B cell (primary cell): ENCODE data around the gene MEIOB. TPM values are rescaled to one million over a fixed set of nuclear protein-coding genes. Genes with fewer than 3 reads are reported as not detected.

Experiments used
- ATAC-seq: fragments of 200-7000 bp; cut with Tn5 transposase; one replicate; pipeline ENCODE4 v1.10.0; 2021; ENCODE audit warnings: low read depth, mild to moderate bottlenecking, moderate number of reproducible peaks, moderate library complexity
- CTCF ChIA-PET: fragments of 350-600 bp; sonication (Branson Sonifier 250); formaldehyde crosslinking; loops from one replicate; lab custom pipeline; 2021; ENCODE audit warnings: antibody characterized with exemption, inconsistent platforms; lab: Charles Lee
- POLR2A ChIA-PET: fragments of 350-600 bp; sonication (Branson Sonifier 250); formaldehyde crosslinking; loops from one replicate; lab custom pipeline; 2021; ENCODE audit warnings: antibody characterized with exemption; lab: Charles Lee
- DNase-seq: peaks from one replicate; pipeline ENCODE4 v3.0.0; 2013
- H2AFZ ChIP-seq: 2 replicates; pipeline ENCODE4 v1.6.1; 2012; ENCODE audit warnings: mild to moderate bottlenecking, low read depth, low read length; ENCODE audit not compliant: insufficient read depth, poor library complexity, severe bottlenecking
- H3K27ac ChIP-seq, 2 donors: 1 replicate in 1 of 2; 2 replicates in 1 of 2; pipeline ENCODE4 v1.5.1; 2012 to 2013; ENCODE audit warnings: low read length in 2 of 2, mild to moderate bottlenecking in 2 of 2, moderate library complexity in 1 of 2
- H3K27me3 ChIP-seq, 4 experiments: fragments of 200-600 bp in 1 of 4; sonication (generic) in 1 of 4; replicated peaks in 1 of 4; 1 replicate in 2 of 4; 2 replicates in 2 of 4; pipeline versions ENCODE4 v1.6.1 to v1.7.0; 2013 to 2016; ENCODE audit warnings: low read length in 3 of 4, mild to moderate bottlenecking in 2 of 4, mixed read lengths in 1 of 4, moderate library complexity in 1 of 4; ENCODE audit not compliant: insufficient read depth in 4 of 4, control insufficient read depth in 3 of 4; ENCODE audit errors: control extremely low read depth in 1 of 4
- H3K36me3 ChIP-seq, 2 experiments: replicated peaks in 1 of 2; 1 replicate in 1 of 2; 2 replicates in 1 of 2; pipeline versions ENCODE4 v1.6.1 to v1.7.1; 2013; ENCODE audit warnings: low read length in 1 of 2; ENCODE audit not compliant: insufficient read depth in 2 of 2, control insufficient read depth in 1 of 2; ENCODE audit errors: control extremely low read depth in 1 of 2, extremely low read depth in 1 of 2
- H3K4me1 ChIP-seq, 2 donors: fragments of 200-600 bp in 1 of 2; sonication (generic) in 1 of 2; 1 replicate in 1 of 2; 2 replicates in 1 of 2; pipeline versions ENCODE4 v1.5.1 to v1.6.1; 2013 to 2017; ENCODE audit warnings: low read length in 2 of 2; ENCODE audit not compliant: control insufficient read depth in 2 of 2, insufficient read depth in 2 of 2
- H3K4me2 ChIP-seq: replicated peaks from 2 replicates; pipeline ENCODE3; 2012; ENCODE audit warnings: mild to moderate bottlenecking, low read depth, low read length; ENCODE audit not compliant: poor library complexity, severe bottlenecking
- H3K4me3 ChIP-seq, 5 experiments: fragments of 200-600 bp in 1 of 5; sonication (generic) in 1 of 5; 1 replicate in 3 of 5; 2 replicates in 2 of 5; pipeline versions ENCODE4 v1.5.1 to v1.7.0; 2011 to 2016; ENCODE audit warnings: low read length in 4 of 5, mild to moderate bottlenecking in 4 of 5, low read depth in 2 of 5, control low read depth in 1 of 5, moderate library complexity in 1 of 5; ENCODE audit not compliant: insufficient read depth in 1 of 5; ENCODE audit errors: control extremely low read depth in 1 of 5, extremely low read depth in 1 of 5
- H3K79me2 ChIP-seq: fragments of 200-600 bp; sonication (generic); one replicate; pipeline ENCODE4 v1.6.0; 2016; ENCODE audit warnings: low read length; ENCODE audit not compliant: control insufficient read depth, insufficient read depth
- H3K9ac ChIP-seq: fragments of 200-600 bp; sonication (generic); 2 replicates; pipeline ENCODE4 v1.6.1; 2017; ENCODE audit warnings: mild to moderate bottlenecking, low read length, moderate library complexity
- H3K9me3 ChIP-seq, 3 donors: one replicate each; pipeline versions ENCODE4 v1.6.1 to v1.7.1; 2013; ENCODE audit warnings: low read length in 2 of 3; ENCODE audit not compliant: control insufficient read depth in 2 of 3, insufficient read depth in 1 of 3; ENCODE audit errors: control extremely low read depth in 1 of 3
- H4K20me1 ChIP-seq: 2 replicates; pipeline ENCODE4 v1.6.0; 2012; ENCODE audit warnings: mild to moderate bottlenecking, low read length; ENCODE audit not compliant: insufficient read depth, control insufficient read depth, poor library complexity, severe bottlenecking
- H3K27ac Mint-ChIP-seq: one replicate; pipeline ENCODE4 v1.8.0; 2021; ENCODE audit warnings: mixed read lengths
- H3K27me3 Mint-ChIP-seq: one replicate; pipeline ENCODE4 v1.8.0; 2021; ENCODE audit warnings: mixed read lengths
- H3K4me1 Mint-ChIP-seq: one replicate; pipeline ENCODE4 v1.8.0; 2021; ENCODE audit warnings: mixed read lengths
- H3K4me3 Mint-ChIP-seq: one replicate; pipeline ENCODE4 v1.8.0; 2021; ENCODE audit warnings: mixed read lengths
- H3K9me3 Mint-ChIP-seq: one replicate; pipeline ENCODE4 v1.8.0; 2022; ENCODE audit warnings: mixed read lengths; ENCODE audit not compliant: insufficient read depth
- CTCF ChIP-seq: fragments of 200-600 bp; IDR thresholded peaks from one replicate; pipeline ENCODE4 v1.8.0; 2022; ENCODE audit warnings: antibody characterized with exemption, mild to moderate bottlenecking
- EZH2 ChIP-seq: IDR thresholded peaks from 2 replicates; pipeline ENCODE4 v1.6.1; 2012; ENCODE audit warnings: borderline replicate concordance, low read depth, mild to moderate bottlenecking, moderate library complexity, low read length; ENCODE audit not compliant: insufficient read depth, poor library complexity, severe bottlenecking
- WGBS: methylation state at CpG from one replicate; pipeline ENCODE4 v1.1.5; 2013; ENCODE audit warnings: missing lambda C conversion rate; ENCODE audit not compliant: insufficient coverage; 5-methylcytosine and 5-hydroxymethylcytosine counted together
- intact Hi-C: fragments of 100-400 bp; cut with micrococcal nuclease; formaldehyde crosslinking; loops from one replicate; pipeline ENCODE4 v1.10.0; 2022
- polyA plus RNA-seq: library from polyadenylated mRNA; depleted of rRNA; stranded (reverse); fragments of >200 nt; gene quantifications from 2 replicates; pipeline ENCODE4 v1.2.3, GENCODE V29; 2012
- total RNA-seq, 2 donors: library from RNA; stranded (reverse); fragments of 120-200 nt in 1 of 2; gene quantifications; 1 replicate in 1 of 2; 2 replicates in 1 of 2; pipeline versions ENCODE4 v1.2.3 to v1.2.4, GENCODE V29; 2013 to 2022

MEIOB gene
- total and polyA plus RNA-seq, 2 donors (not counting 1 experiment from before 2014, with no cell fraction given): not detected

GRCh38 chr16:1908983-1909382 lies 37.0 kb upstream of the MEIOB start:
- H3K4me1 Mint-ChIP-seq: no peaks in the 10 kb centered on the region
- H3K9me3 ChIP-seq: peaks cover 0 to 3% (median 0%) of the 10 kb centered on the region in 3 donors
- H3K36me3 ChIP-seq: no peaks in the 10 kb centered on the region
- intact Hi-C loops: no loop called here
- H3K27ac ChIP-seq: no peak overlapping the region
- no peak overlapping the region for H3K4me2 ChIP-seq
- no peak overlapping the region for H3K9ac ChIP-seq
- H3K27me3 ChIP-seq: peaks cover 0 to 19% (median 1%) of the 10 kb centered on the region in 4 experiments
- DNase-seq (no peak), ATAC-seq (no peak)
- no peak overlapping the region for H3K27ac Mint-ChIP-seq
- no peaks in the 10 kb centered on the region for H3K79me2 ChIP-seq
- H3K9me3 Mint-ChIP-seq: no peaks in the 10 kb centered on the region
- ChIA-PET POLR2A (no interaction called here), CTCF (no interaction called here)
- H4K20me1 ChIP-seq: no peaks in the 10 kb centered on the region
- no peak overlapping the region for H3K4me3 ChIP-seq
- 87% methylated on average over 8 of the region's 9 CpGs for WGBS
- no peak overlapping the region for H2AFZ ChIP-seq
- no peaks in the 10 kb centered on the region for H3K4me1 ChIP-seq
- H3K4me3 Mint-ChIP-seq: no peak overlapping the region
- no peak for TF ChIP-seq CTCF
- no peak for TF ChIP-seq EZH2
- peaks cover 14% of the 10 kb centered on the region for H3K27me3 Mint-ChIP-seq

- Histone ChIP-seq H4K20me1 (no peaks in the 10 kb centered on the region), H3K27me3 (peaks cover 0 to 16% (median 1%) of the 10 kb centered on the region in 4 experiments), H3K9ac (no peak overlapping the region), H3K79me2 (no peaks in the 10 kb centered on the region), H3K27ac (no peak overlapping the region), H3K9me3 (peaks cover 0 to 3% (median 0%) of the 10 kb centered on the region in 3 donors), H3K36me3 (no peaks in the 10 kb centered on the region), H2AFZ (no peak overlapping the region), H3K4me3 (no peak overlapping the region), H3K4me2 (no peak overlapping the region), H3K4me1 (no peaks in the 10 kb centered on the region)
- Mint-ChIP-seq H3K4me1 (no peaks in the 10 kb centered on the region), H3K27me3 (peaks cover 14% of the 10 kb centered on the region), H3K27ac (no peak overlapping the region), H3K4me3 (no peak overlapping the region), H3K9me3 (no peaks in the 10 kb centered on the region)
- ChIA-PET POLR2A (no interaction called here), CTCF (no interaction called here)
- 58% methylated on average over 13 of the region's 17 CpGs for whole genome bisulfite sequencing
- TF ChIP-seq CTCF (no peak), EZH2 (no peak)
- DNase-seq: no peak
- no peak for ATAC-seq
- intact Hi-C loops: no loop called here
Observed at GRCh38 chr16:1908184-1908583, 36.2 kb upstream of the MEIOB start.
